Right lobe of liver (tissue), 6 donors: ENCODE data around the gene SHROOM2. TPM values are rescaled to one million over a fixed set of nuclear protein-coding genes. Genes with fewer than 3 reads are reported as not detected.

ENCODE experiments used
- ATAC-seq, 4 donors: fragments of 200-7000 bp; cut with Tn5 transposase; one replicate each; pipeline ENCODE4 v1.9.1; 2020; ENCODE audit warnings: mild to moderate bottlenecking in 4 of 4, moderate library complexity in 4 of 4
- DNase-seq, 3 donors: peaks; one replicate each; pipeline ENCODE4 v3.0.0-alpha.2; 2020
- H3K27ac ChIP-seq, 3 donors: fragments of 200-600 bp; one replicate each; pipeline ENCODE4 v1.8.0; 2022
- H3K27me3 ChIP-seq, 2 donors: fragments of 200-600 bp; one replicate each; pipeline ENCODE4 v1.8.0; 2022
- H3K36me3 ChIP-seq, 4 donors: fragments of 200-600 bp; sonication (generic) in 1 of 4; one replicate each; pipeline versions ENCODE4 v1.5.1 to v1.8.0; 2017 to 2022; ENCODE audit warnings: control low read depth in 1 of 4
- H3K4me1 ChIP-seq, 4 donors: fragments of 200-600 bp; sonication (generic) in 1 of 4; one replicate each; pipeline versions ENCODE4 v1.5.1 to v1.8.0; 2017 to 2022; ENCODE audit warnings: control low read depth in 1 of 4
- H3K4me3 ChIP-seq, 3 donors: fragments of 200-600 bp; one replicate each; pipeline ENCODE4 v1.8.0; 2022
- H3K9me3 ChIP-seq, 4 donors: fragments of 200-600 bp; sonication (generic) in 1 of 4; one replicate each; pipeline versions ENCODE4 v1.5.1 to v1.8.0; 2017 to 2022; ENCODE audit warnings: control low read depth in 1 of 4
- CTCF ChIP-seq, 4 donors: fragments of 200-600 bp in 3 of 4; fragments of 450-650 bp in 1 of 4; IDR thresholded peaks; one replicate each; pipeline versions ENCODE4 v1.5.1 to v1.8.0; 2016 to 2022; ENCODE audit warnings: antibody characterized with exemption in 4 of 4, mild to moderate bottlenecking in 2 of 4
- POLR2A ChIP-seq: fragments of 450-650 bp; IDR thresholded peaks from one replicate; pipeline ENCODE4 v1.6.1; 2017; ENCODE audit warnings: antibody characterized with exemption, mild to moderate bottlenecking
- WGBS: methylation state at CpG from one replicate; pipeline ENCODE4 v1.1.6; 2018; ENCODE audit warnings: low coverage, low lambda C conversion rate; ENCODE audit not compliant: insufficient coverage; ENCODE audit errors: missing lambda C conversion rate; 5-methylcytosine and 5-hydroxymethylcytosine counted together
- intact Hi-C, 2 donors: fragments of 100-400 bp; cut with DNase I; formaldehyde crosslinking; loops; one replicate each; pipeline versions ENCODE4 v1.11.2 to v1.14.1; 2022
- total RNA-seq, 6 experiments: library from RNA; depleted of rRNA in 2 of 6; stranded (reverse); fragments of >200 nt in 2 of 6; fragmentation: NEBNext Ultra II Directional in 3 of 6; extraction: Animal tissue kit (Norgen Biotek cat#: 25700) in 3 of 6; gene quantifications; one replicate each; pipeline versions ENCODE4 v1.1.0 to v1.2.4, GENCODE V29; 2016 to 2023
- donor health status: DM: no; HTN: yes; CAD: no.
- donor health status: DM: no; HTN: no; CAD: no.
- donor health status: DM: no; HTN: no; CAD: no.
- donor health status: DM: no; HTN: yes; CAD: no.
- donor health status: DM: no; HTN: yes; CAD: no.

Gene SHROOM2
- total RNA-seq, 6 experiments from 2014 or later: 3.6 to 7.5 (median 3.9) TPM

GRCh38 chrX:9749146-9749692 is 37.0 kb upstream of the SHROOM2 start:
- Histone ChIP-seq H3K27me3 (no peaks in the 10 kb centered on the region), H3K9me3 (no peaks in the 10 kb centered on the region), H3K27ac (no peak overlapping the region), H3K4me3 (no peak overlapping the region), H3K36me3 (no peaks in the 10 kb centered on the region), H3K4me1 (no peaks in the 10 kb centered on the region)
- WGBS: 35% methylated on average over 11 of the region's 11 CpGs
- TF ChIP-seq POLR2A (no peak), CTCF (IDR thresholded peaks at IDR 0.05) (no peak)
- intact Hi-C loops: no loop called here
- no peak for DNase-seq
- ATAC-seq: no peak

GRCh38 chrX:9757366-9757765 is 28.9 kb upstream of the SHROOM2 start:
- H3K36me3 ChIP-seq: no peaks in the 10 kb centered on the region
- intact Hi-C loops: no loop called here
- H3K27me3 ChIP-seq: no peaks in the 10 kb centered on the region
- no peaks in the 10 kb centered on the region for H3K9me3 ChIP-seq
- H3K27ac ChIP-seq: no peak overlapping the region
- no peak overlapping the region for H3K4me3 ChIP-seq
- TF ChIP-seq POLR2A (no peak), CTCF (IDR thresholded peaks at IDR 0.05) (no peak)
- ATAC-seq: no peak
- H3K4me1 ChIP-seq: no peaks in the 10 kb centered on the region
- WGBS: 68% methylated on average over 7 of the region's 7 CpGs
- no peak for DNase-seq

GRCh38 chrX:9758021-9758638 is 28.1 kb upstream of the SHROOM2 start:
- intact Hi-C loops: no loop called here
- H3K4me1 ChIP-seq: no peaks in the 10 kb centered on the region
- WGBS: 30% methylated on average over 4 of the region's 4 CpGs
- H3K27ac ChIP-seq: no peak overlapping the region
- H3K4me3 ChIP-seq: no peak overlapping the region
- no peaks in the 10 kb centered on the region for H3K27me3 ChIP-seq
- no peak for ATAC-seq
- H3K36me3 ChIP-seq: no peaks in the 10 kb centered on the region
- no peak for TF ChIP-seq POLR2A
- no peak for TF ChIP-seq CTCF (IDR thresholded peaks at IDR 0.05)
- no peaks in the 10 kb centered on the region for H3K9me3 ChIP-seq
- no peak for DNase-seq

- WGBS: 50% methylated on average over 8 of the region's 8 CpGs
- TF ChIP-seq CTCF (IDR thresholded peaks at IDR 0.05) (no peak), POLR2A (no peak)
- Histone ChIP-seq H3K4me3 (no peak overlapping the region), H3K4me1 (no peaks in the 10 kb centered on the region), H3K27ac (no peak overlapping the region), H3K9me3 (no peaks in the 10 kb centered on the region), H3K36me3 (no peaks in the 10 kb centered on the region), H3K27me3 (no peaks in the 10 kb centered on the region)
- DNase-seq (no peak), ATAC-seq (no peak)
- intact Hi-C loops: no loop called here
Observed at GRCh38 chrX:9759337-9759736, 26.9 kb upstream of the SHROOM2 start.
